ENCODE measurements around the gene ZFP36. TPM values are rescaled to one million over a fixed set of nuclear protein-coding genes. Genes with fewer than 3 reads are reported as not detected.
A peak's percentile ranks its signal among the peaks of the same experiment; 100 is the strongest.

ZFP36 gene
- total RNA-seq, 8 experiments from 2014 or later, result 0.96 to 30.4 (median 6.6) TPM

DNA sequence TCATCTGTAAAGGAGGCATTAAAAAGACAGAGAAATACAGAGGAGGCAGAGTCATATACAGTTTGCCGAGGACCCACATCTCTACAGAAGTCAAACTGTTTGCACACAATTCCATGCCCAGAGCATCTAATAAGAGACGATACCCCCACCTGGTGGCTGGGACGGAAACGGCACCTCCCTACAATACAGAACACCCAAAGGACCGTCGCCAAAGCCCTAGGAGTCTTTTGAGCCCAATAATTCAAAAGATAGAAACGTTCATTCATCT is 5.1 kb downstream of the ZFP36 start:
- Histone ChIP-seq H3K4me3 (peak overlapping the region; percentile 35 to 93 (median 76)), H3K27ac (peak overlapping the region; percentile 36 to 76), H3K4me1 (replicated peaks in 1 of 2) (peaks cover 12 to 22% of the 10 kb centered on the region in 2 donors)
- 0% methylated on average over 1 to 7 of the region's 7 CpGs; no CpG with 5 or more reads in 3 of the 10 experiments for WGBS, 10 experiments
- peak; percentile 1 to 46 (median 27) for ATAC-seq (replicated peaks in 6 of 8)
- in situ Hi-C loops (cut with MboI; ENCODE audit: low pct_unique_long_range_greater_than_20kb in 2 of 9, low sequenced_read_pairs in 9 of 9, unreplicated experiment in 9 of 9), result no loop called here

DNA sequence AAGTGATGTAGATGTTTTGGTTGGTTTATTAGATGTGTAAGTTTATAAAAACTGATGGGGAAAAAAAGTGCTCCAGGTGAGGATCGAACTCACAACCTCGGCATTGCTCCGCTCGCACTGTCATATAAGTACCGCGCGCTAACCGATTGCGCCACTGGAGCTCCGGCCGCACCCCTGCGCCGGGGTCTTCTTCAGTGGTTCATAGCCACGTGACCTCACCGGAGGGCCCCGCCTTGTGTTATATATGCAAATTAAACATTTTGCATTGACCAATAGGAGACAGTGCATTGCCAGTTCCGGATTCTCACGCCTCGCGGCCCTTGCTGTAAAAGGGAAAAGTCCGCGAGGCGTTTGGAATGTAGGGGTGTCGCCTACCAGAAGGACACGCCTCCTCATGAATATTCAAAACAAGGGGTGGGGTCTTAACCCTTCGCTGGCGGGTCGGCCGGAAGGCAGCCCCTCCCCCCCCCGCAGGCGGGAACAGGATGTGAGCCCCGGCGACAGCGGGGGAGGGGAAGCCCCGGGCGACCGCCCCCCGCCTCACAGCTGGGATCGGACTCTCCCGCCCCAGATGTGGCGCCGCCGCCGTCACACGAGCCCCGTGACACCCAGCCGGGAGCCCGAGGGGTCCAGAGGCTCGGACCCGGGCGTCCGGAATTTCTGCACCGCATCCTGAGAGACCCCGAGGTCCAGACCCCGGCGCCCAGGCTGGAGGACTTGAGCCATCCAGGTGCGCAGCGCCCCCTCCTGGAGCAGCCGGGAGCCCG is 5.6 kb downstream of the ZFP36 start, which contains the start of gene PLEKHG2:
Gene PLEKHG2 (plus strand): TSS at position 570 of the 767 bp plus-strand sequence. CDS start 1,418 bp downstream, outside the sequence.
- Histone ChIP-seq H3K4me1 (replicated peaks in 1 of 2) (peaks cover 12 to 22% of the 10 kb centered on the region in 2 donors), H3K27ac (peak within 1 kb of the TSS; percentile 84 to 89), H3K4me3 (peak within 1 kb of the TSS; percentile 73 to 93 (median 78))
- peak; percentile 5 to 81 (median 74) for ATAC-seq (replicated peaks in 6 of 8)
- WGBS, 10 experiments, result 0% methylated on average over 1 to 11 of the region's 60 CpGs; no CpG with 5 or more reads in 7 of the 10 experiments
- in situ Hi-C loops (cut with MboI; ENCODE audit: low pct_unique_long_range_greater_than_20kb in 2 of 9, low sequenced_read_pairs in 9 of 9, unreplicated experiment in 9 of 9), result no loop called here

DNA sequence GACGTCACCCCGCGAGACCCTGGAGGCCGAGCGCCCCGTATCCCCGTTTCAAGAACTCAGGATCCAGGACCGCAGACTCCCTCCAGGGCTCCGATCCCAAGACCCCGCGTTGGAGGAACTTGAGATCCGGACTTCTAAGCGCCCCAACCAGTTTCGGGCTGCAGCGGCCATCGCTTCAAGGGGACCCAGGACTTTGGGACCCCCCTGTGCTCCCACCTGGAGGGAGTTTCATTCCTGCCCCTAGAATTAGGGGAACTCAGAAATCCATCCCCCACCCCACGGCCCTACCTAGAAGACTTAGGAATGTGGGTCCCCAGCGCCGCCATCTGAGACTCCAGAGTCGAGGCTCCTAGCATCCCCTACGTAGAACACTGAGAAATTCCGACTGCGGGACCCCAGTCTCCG is 6.2 kb downstream of the ZFP36 start:
- Histone ChIP-seq H3K4me1 (replicated peaks in 1 of 2) (peaks cover 12 to 22% of the 10 kb centered on the region in 2 donors), H3K4me3 (peak overlapping the region; percentile 73 to 93 (median 78)), H3K27ac (peak overlapping the region; percentile 84 to 89)
- 0% methylated on average over 2 to 3 of the region's 24 CpGs; no CpG with 5 or more reads in 8 of the 10 experiments for WGBS, 10 experiments
- no peak for ATAC-seq (replicated peaks in 6 of 8)
- in situ Hi-C loops (cut with MboI; ENCODE audit: low pct_unique_long_range_greater_than_20kb in 2 of 9, low sequenced_read_pairs in 9 of 9, unreplicated experiment in 9 of 9), result no loop called here

DNA sequence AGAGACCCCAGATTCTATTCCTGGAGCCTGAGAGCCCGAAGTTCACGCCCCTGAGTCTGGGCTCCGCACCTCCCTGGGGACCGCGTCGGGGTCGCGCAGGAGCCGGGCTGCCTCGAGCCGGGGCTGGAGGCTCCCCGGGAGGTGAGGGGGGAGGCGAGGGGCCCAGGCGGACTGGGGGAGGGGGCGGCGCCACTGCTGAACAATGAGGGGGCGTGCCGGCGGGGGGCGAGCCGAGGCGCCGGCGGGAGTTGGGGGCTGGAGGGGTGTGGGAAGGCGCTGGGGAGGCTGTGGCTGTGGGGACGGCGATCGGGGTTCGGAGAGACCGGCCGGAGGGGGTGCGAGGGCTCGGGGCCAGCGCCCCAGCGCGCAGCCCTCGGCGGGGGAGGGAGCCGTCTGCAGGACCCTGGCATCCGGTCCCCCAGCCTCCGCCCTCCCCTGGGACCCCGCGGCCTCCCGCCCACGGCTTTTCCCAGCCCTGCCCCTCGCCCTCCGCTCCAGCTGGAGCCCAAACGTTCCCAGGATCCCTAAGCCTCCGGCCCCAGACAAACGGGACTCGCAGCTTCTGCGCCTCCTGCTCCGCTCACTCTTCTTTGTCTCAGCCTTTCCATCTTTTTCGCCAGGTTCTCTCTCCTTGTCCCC is 6.7 kb downstream of the ZFP36 start:
- peak in 5 of 8 experiments; percentile 21 to 46 (median 44) for ATAC-seq (replicated peaks in 6 of 8)
- Histone ChIP-seq H3K27ac (peak overlapping the region; percentile 84 to 89), H3K4me3 (peak overlapping the region; percentile 73 to 93 (median 78)), H3K4me1 (replicated peaks in 1 of 2) (peaks cover 12 to 22% of the 10 kb centered on the region in 2 donors)
- in situ Hi-C loops (cut with MboI; ENCODE audit: low pct_unique_long_range_greater_than_20kb in 2 of 9, low sequenced_read_pairs in 9 of 9, unreplicated experiment in 9 of 9), result no loop called here
- 0% methylated on average over 1 of the region's 54 CpGs; no CpG with 5 or more reads in 9 of the 10 experiments for WGBS, 10 experiments

DNA sequence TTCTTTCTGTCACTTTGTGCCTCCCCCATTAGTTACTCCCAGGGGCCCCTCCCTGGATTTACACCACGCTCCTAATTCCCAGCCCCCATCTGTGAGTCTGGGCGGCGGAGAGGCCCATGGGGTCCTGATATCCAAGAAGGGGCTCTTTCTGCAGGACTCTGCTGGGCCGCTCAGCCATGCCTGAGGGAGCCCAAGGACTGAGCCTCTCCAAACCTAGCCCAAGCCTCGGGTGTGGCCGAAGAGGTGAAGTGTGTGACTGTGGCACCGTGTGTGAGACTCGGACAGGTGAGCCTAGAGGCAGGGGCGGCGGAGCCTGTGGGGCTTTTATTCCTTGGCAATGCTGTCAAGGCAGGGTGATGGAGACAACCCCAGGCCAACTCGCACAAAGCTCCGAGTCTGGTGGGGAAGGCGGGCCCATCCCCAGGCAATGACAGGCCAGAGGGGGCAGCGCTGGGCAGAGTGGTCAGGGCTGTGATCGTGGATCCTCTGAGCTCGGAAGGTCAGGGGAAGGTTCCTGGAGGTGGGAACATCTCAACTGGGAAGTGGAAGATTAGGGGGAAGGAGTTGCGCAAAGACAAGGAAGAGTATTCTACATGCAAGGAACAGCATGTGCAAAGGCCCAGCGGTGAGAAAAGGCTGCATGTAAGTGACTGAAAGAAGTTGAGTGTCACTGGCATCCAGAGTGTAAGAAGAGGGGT is 7.4 kb downstream of the ZFP36 start:
- H3K27ac ChIP-seq, result peak overlapping the region; percentile 84 to 89
- in situ Hi-C loops (cut with MboI; ENCODE audit: low pct_unique_long_range_greater_than_20kb in 2 of 9, low sequenced_read_pairs in 9 of 9, unreplicated experiment in 9 of 9), result no loop called here
- no peak for ATAC-seq (replicated peaks in 6 of 8)
- WGBS, 10 experiments, result 0 to 100% (median 58%) methylated on average over 1 to 10 of the region's 18 CpGs; no CpG with 5 or more reads in 2 of the 10 experiments
- peak overlapping the region; percentile 73 to 93 (median 78) for H3K4me3 ChIP-seq
- H3K4me1 ChIP-seq (replicated peaks in 1 of 2), result peaks cover 12 to 22% of the 10 kb centered on the region in 2 donors

DNA sequence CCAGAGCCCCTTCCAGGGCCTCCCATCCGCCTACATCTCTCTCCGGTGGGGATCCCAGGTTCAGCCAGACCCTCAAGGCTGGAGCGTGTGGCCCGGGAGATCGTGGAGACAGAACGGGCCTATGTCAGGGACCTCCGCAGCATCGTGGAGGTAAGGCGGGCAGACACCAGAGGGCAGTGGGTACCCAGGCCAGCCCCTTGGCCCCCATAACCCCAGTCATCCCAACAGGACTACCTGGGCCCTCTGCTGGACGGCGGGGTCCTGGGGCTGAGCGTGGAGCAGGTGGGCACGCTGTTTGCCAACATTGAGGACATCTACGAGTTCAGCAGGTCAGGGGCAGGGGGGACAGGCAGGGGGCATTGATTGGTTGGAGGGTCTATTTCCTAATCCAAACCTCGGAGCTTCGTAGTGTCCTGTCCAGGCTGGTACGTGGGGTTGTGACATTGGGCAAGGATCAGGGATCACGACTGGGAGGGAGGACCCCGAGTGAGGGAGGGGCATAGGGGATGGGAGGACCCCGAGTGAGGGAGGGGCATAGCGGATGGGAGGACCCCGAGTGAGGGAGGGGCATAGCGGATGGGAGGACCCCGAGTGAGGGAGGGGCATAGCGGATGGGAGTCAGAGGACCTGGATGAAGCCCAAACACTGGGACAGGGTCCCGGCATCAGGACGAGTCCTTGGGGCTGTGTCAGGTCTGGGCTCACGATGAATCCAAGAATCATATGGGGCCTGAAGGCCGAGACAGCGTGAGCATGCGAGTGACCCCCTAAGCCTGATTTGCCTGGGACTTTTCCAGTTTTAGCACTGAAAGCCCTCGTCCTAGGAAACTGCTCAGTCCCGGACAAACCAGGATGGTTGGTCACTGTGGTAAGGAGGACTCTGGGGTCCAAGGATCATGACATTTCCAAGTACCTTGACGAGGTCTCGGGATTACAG is 8.7 kb downstream of the ZFP36 start:
- Histone ChIP-seq H3K27ac (no peak overlapping the region), H3K4me1 (replicated peaks in 1 of 2) (peaks cover 12 to 21% of the 10 kb centered on the region in 2 donors), H3K4me3 (no peak overlapping the region)
- in situ Hi-C loops (cut with MboI; ENCODE audit: low pct_unique_long_range_greater_than_20kb in 2 of 9, low sequenced_read_pairs in 9 of 9, unreplicated experiment in 9 of 9), result no loop called here
- WGBS, 10 experiments, result 50 to 100% (median 83%) methylated on average over 2 to 11 of the region's 35 CpGs; no CpG with 5 or more reads in 4 of the 10 experiments
- no peak for ATAC-seq (replicated peaks in 6 of 8)

DNA sequence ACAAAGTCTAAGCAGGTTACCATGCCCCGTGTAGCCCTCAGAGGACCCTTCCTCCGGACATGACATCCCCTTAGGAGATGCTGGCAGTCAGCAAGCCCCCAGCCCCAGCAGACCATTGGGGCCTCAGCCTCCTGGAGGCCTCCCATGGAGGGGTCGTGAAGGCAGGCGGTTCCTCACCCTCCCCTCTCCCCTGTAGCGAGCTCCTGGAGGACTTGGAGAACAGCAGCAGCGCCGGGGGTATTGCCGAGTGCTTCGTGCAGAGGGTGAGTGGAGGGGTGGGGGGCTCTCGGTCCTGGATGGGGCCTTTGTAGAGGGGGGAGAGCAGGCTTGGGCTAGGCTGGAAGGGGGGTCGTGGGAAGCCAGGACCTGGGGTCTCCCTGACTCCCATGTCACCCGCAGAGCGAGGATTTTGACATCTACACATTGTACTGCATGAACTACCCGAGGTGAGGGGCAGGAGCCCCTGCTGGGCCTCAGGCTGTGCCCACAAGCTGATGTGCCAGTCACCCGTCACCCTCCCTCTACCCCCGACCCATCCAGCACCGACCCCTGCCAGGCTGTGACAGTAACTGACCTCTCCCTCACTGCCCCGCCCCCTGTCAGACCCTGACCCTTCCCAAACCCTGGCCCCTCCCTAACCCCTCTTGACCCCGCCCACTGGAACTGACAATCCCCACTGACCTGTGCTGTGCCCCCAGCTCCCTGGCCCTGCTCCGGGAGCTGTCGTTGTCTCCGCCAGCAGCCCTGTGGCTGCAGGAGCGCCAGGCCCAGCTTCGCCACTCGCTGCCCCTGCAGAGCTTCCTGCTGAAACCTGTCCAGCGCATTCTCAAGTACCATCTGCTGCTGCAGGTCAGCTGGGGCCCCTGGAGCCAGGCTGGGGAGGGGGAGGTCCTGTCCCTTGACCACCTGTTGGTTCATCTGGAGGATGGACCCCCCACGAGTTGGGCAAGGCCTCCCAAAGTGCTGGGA is 9.8 kb downstream of the ZFP36 start:
- Histone ChIP-seq H3K27ac (no peak overlapping the region), H3K4me3 (no peak overlapping the region), H3K4me1 (replicated peaks in 1 of 2) (peaks cover 10 to 12% of the 10 kb centered on the region in 2 donors)
- 67 to 100% (median 70%) methylated on average over 1 to 3 of the region's 27 CpGs; no CpG with 5 or more reads in 6 of the 10 experiments for WGBS, 10 experiments
- in situ Hi-C loops (cut with MboI; ENCODE audit: low pct_unique_long_range_greater_than_20kb in 2 of 9, low sequenced_read_pairs in 9 of 9, unreplicated experiment in 9 of 9), result no loop called here
- no peak for ATAC-seq (replicated peaks in 6 of 8)

DNA sequence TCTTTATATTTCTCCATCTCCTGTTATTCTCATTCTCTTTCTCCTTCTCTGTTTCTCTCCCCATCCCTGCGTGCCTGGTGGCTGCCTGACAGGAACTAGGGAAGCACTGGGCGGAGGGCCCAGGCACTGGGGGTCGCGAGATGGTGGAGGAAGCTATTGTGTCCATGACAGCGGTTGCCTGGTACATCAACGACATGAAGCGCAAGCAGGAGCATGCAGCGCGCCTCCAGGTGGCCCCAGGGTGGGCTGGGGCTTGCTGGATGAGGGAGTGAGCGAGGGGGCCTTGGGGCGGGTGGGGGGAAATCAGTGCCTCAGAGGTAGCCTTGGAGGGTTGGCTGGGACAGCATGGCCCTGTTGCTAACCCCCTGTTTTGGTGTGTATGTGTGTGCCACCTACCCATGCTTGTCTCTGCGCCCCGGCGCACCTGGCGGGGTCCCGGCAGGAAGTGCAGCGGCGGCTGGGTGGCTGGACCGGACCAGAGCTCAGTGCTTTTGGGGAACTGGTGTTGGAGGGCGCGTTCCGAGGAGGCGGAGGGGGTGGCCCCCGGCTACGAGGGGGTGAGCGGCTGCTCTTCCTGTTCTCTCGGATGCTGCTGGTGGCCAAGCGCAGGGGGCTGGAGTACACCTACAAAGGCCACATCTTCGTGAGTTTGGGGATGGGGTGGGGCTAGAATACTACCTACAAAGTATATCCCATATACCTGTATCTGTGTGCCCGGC is 11.0 kb downstream of the ZFP36 start:
- Histone ChIP-seq H3K4me1 (replicated peaks in 1 of 2) (peaks cover 8 to 12% of the 10 kb centered on the region in 2 donors), H3K4me3 (no peak overlapping the region), H3K27ac (no peak overlapping the region)
- in situ Hi-C loops (cut with MboI; ENCODE audit: low pct_unique_long_range_greater_than_20kb in 2 of 9, low sequenced_read_pairs in 9 of 9, unreplicated experiment in 9 of 9), result no loop called here
- WGBS, 10 experiments, result 89 to 100% (median 92%) methylated on average over 1 to 10 of the region's 30 CpGs; no CpG with 5 or more reads in 5 of the 10 experiments
- ATAC-seq (replicated peaks in 6 of 8), result no peak

DNA sequence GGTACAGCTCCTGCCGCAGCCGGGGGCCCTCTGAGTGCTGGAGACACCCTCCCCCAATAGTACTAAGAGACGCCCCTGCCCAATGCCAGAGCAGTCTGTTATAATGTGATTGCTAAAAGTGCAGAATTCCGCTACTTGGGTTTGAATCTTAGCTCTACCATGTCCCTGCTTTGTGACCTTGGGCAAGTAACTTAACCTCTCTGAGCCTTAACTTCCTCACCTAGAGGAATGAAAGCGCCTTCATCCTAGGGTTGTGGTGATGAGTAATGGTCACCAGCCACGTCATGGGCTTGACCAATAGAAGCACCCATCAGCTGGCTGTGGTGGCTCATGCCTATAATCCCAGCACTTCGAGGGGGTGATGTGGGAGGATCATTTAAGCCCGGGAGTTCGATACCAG is 12.4 kb downstream of the ZFP36 start:
- no peak for ATAC-seq (replicated peaks in 6 of 8)

DNA sequence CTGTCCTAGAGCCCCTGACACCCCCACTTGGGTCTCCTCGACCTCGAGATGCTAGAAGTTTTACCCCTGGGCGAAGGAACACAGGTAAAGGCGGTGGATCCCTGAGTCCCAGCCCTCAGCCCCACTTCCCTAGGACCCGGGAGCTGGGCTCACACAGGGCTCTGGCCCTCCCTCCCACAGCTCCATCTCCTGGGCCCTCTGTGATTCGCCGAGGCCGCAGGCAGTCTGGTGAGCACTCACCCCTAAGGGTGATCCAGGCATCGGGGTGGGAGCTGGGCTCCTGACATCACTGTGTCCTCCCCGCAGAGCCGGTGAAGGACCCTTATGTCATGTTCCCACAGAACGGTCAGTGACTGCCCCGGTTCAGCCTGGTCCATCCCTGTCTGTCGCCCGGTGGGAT is 14.1 kb downstream of the ZFP36 start:
- WGBS, 10 experiments, result 92 to 100% methylated on average over 2 of the region's 15 CpGs; no CpG with 5 or more reads in 8 of the 10 experiments
- in situ Hi-C loops (cut with MboI; ENCODE audit: low pct_unique_long_range_greater_than_20kb in 2 of 9, low sequenced_read_pairs in 9 of 9, unreplicated experiment in 9 of 9), result no loop called here
- H3K27ac ChIP-seq, result no peak overlapping the region
- no peak overlapping the region for H3K4me3 ChIP-seq
- no peaks in the 10 kb centered on the region for H3K4me1 ChIP-seq (replicated peaks in 1 of 2)
- ATAC-seq (replicated peaks in 6 of 8), result no peak

More for the DNA sequence above, 12.4 kb downstream of the ZFP36 start:
- no peak overlapping the region for H3K27ac ChIP-seq
- in situ Hi-C loops (cut with MboI; ENCODE audit: low pct_unique_long_range_greater_than_20kb in 2 of 9, low sequenced_read_pairs in 9 of 9, unreplicated experiment in 9 of 9), result no loop called here
- peaks cover 8 to 12% of the 10 kb centered on the region in 2 donors for H3K4me1 ChIP-seq (replicated peaks in 1 of 2)
- H3K4me3 ChIP-seq, result no peak overlapping the region
- WGBS, 10 experiments, result 67 to 100% (median 96%) methylated on average over 1 to 9 of the region's 9 CpGs; no CpG with 5 or more reads in 4 of the 10 experiments

DNA sequence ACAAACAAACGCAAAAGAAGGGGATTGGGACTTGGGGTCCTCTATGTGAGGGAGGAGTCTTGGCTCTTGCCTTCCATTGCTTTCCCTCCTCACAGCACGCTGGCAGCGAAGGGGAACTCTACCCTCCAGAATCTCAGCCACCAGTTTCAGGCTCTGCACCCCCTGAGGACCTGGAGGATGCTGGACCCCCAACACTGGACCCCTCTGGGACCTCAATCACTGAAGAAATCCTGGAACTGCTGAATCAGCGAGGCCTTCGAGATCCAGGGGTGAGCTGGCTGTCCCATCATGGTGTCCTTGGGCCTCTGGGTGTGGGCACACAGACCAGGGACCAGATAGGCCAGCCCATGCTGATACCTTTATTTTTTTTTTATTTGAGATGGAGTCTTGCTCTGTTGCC is 15.4 kb downstream of the ZFP36 start:
- in situ Hi-C loops (cut with MboI; ENCODE audit: low pct_unique_long_range_greater_than_20kb in 2 of 9, low sequenced_read_pairs in 9 of 9, unreplicated experiment in 9 of 9), result no loop called here
- no peak for ATAC-seq (replicated peaks in 6 of 8)
- H3K27ac ChIP-seq, result no peak overlapping the region
- peaks cover 6 to 7% of the 10 kb centered on the region in 2 donors for H3K4me1 ChIP-seq (replicated peaks in 1 of 2)
- WGBS, 10 experiments, result 95% methylated on average over 4 of the region's 5 CpGs; no CpG with 5 or more reads in 9 of the 10 experiments
- no peak overlapping the region for H3K4me3 ChIP-seq

All from motor neuron (in vitro differentiated cells).